Ovary (tissue), 3 donors: ENCODE data around the gene IL22RA2.

Source experiments
- CTCF ChIP-seq, 3 donors: fragments of 450-650 bp in 2 of 3; fragments of 200-600 bp in 1 of 3; IDR thresholded peaks; one replicate each; pipeline versions ENCODE4 v1.5.1 to v1.8.0; 2016 to 2022; ENCODE audit warnings: antibody characterized with exemption in 3 of 3, mild to moderate bottlenecking in 1 of 3
- EP300 ChIP-seq: sonication (generic); formaldehyde crosslinking; IDR thresholded peaks from one replicate; pipeline ENCODE4 v1.6.1; 2017; ENCODE audit warnings: antibody characterized with exemption
- POLR2A ChIP-seq: fragments of 450-650 bp; IDR thresholded peaks from one replicate; pipeline ENCODE4 v1.6.1; 2017; ENCODE audit warnings: antibody characterized with exemption, mild to moderate bottlenecking, moderate library complexity
- donor health status: DM: no; HTN: no; CAD: no.

GRCh38 chr6:137162692-137163306 lies 10.6 kb downstream of the IL22RA2 start:
- TF ChIP-seq CTCF (IDR thresholded peaks at IDR 0.05) (no peak), POLR2A (no peak), EP300 (no peak)
